Glomerular endothelial cell (primary cell): ENCODE results near the gene SMAD9. TPM values are rescaled to one million over a fixed set of nuclear protein-coding genes. Genes with fewer than 3 reads are reported as not detected.

ENCODE experiments used
- DNase-seq: peaks from one replicate; pipeline ENCODE4 v3.0.0-alpha.2; 2011; ENCODE audit warnings: low read depth, low spot score; ENCODE audit errors: extremely low read depth
- total RNA-seq: library from RNA; depleted of rRNA; stranded (reverse); fragments of >200 nt; gene quantifications from 2 replicates; pipeline ENCODE4 v1.2.3, GENCODE V29; 2015

The SMAD9 gene
- 1.4 and 2.3 TPM in 2 replicates for total RNA-seq

- DNase-seq: no peak
Observed at GRCh38 chr13:36919833-36920615, at the start of gene SMAD9. SMAD9 (minus strand) TSS chr13:36920238; CDS start chr13:36879689, 40,549 bp downstream.

DNA sequence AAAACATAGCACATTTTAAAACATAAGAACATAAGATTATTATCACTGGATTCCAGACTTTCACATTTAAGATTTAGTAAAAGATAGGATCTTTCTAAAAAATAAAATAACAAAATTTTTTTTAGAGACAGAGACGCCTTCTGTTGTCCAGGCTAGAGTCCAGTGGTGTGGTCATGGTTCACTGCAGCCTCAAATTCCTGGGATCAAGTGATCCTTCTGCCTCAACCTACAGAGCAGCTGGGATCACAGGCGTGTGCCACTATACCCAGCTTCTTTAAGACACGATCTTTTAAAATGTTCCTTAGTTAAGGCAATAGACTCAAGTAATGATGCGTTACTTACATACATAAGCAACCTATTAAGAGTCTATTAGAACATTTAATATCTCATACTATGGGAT lies 46.4 kb upstream of the SMAD9 start:
- DNase-seq: no peak

GRCh38 chr13:36965767-36966166 lies 45.7 kb upstream of the SMAD9 start:
- DNase-seq: peak; percentile 85

GRCh38 chr13:36959456-36960116 lies 39.5 kb upstream of the SMAD9 start:
- no peak for DNase-seq

DNA sequence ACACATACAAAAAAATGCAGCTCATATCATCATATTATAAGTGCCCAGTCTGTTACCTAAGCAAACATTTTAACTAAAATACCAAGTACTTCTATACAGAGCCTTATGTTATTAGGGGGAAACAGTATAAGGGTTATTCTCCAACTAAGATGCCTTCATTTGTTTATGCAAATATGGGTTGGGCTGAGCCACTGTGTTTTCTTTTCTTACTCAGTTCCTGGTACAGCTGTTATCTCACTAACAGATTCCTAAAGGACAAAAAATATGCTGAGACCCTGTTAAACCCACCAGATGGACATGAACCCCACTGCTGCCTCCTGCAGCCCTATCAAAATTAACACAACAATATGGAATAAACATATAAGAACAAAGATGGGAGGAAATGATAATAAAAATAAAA lies 34.5 kb upstream of the SMAD9 start:
- DNase-seq: no peak

DNA sequence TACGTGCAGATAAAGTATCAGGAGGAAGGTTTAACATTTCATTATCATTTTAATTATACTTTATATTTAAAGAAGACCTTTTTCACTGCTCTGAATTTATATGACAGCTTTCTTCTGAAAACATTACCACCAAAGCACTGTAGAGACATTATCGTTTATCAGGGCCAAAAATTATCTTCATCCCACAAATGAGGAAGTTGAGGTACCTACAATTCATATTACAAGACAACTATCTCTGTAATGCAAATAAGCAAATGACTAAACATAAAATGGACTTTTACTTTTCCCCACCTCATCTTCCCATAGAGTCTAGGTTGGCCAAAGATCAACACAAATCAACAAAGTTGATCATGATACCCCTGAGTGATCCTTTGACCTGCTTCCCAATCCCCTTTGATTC lies 30.9 kb upstream of the SMAD9 start:
- no peak for DNase-seq

GRCh38 chr13:36950330-36950729 lies 30.3 kb upstream of the SMAD9 start:
- DNase-seq: no peak

- peak; percentile 61 for DNase-seq
Observed at GRCh38 chr13:36945078-36945477, 25.0 kb upstream of the SMAD9 start.

- DNase-seq: no peak
Observed at GRCh38 chr13:36925603-36926002, 5.6 kb upstream of the SMAD9 start.

DNA sequence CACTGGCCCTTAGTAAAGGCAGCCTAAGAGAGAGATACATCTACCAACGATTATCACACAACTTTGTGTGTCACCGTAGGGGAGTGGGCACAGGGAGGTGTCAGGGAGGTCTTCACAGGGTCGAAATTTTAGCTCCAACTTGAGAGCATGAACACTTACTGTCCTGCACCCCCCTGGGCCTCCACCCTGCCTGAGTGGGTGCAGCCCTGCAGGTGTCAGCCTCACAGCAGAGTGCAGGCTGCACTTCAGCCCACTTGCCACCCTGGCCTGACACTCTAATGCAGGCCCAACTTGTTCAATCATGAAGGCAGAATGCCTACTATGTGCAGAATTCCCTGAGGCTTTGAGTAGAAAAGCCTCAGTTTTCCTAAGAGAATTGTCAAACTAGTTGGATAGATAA lies 4.0 kb upstream of the SMAD9 start:
- DNase-seq: no peak

GRCh38 chr13:36921631-36922301 lies 1.7 kb upstream of the SMAD9 start:
- DNase-seq: no peak

DNA sequence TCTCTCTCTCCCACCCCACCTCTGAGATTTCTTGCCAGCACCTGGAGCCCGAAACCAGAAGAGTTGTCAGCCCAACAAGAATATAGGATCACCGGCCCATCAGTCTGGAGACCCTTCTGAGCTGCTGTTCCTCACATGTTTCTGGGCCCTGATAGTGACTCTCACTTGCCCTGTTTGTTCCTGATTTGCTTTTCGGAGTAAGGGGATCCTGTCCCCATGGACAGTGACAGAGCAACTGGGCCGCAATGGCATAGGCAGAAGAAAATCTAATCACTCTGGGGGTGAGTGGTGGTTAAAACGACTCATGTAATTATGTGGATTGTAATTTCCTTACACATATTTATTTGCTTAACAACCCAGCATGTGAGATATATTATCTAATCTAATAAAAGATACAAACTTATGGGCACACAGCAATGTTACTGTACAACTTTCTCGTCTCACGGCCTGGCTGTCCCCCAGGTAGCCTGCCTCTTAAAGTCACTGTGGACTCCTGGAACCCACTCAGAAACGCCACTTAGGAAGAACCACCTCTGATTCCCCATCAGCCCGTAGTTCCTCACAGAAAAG lies 663 bp upstream of the SMAD9 start:
- DNase-seq: no peak

- peak; percentile 9 for DNase-seq
Observed at GRCh38 chr13:36919171-36919832, 736 bp downstream of the SMAD9 start.

GRCh38 chr13:36918246-36919131 lies 1.5 kb downstream of the SMAD9 start:
- DNase-seq: peak; percentile 14

DNA sequence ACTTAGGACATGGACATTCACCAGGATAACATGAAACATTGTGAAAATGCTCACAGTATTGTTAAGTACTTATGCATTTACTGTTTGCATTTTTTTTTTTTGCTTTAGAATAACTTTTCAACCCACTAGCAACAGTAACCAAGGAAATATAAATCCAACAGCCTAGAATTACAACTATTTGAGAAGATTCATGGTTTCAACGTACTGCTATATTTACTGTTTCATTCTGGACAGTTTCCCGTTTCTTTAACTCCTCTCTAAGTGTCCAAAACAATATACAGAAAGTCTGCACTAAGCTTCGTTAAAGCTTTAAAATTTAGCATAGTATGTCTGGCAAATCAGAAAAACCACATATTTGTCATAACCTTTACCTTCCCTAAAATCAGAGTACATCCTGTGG lies 2.7 kb downstream of the SMAD9 start:
- no peak for DNase-seq

- DNase-seq: no peak
Observed at GRCh38 chr13:36915896-36916640, 4.0 kb downstream of the SMAD9 start.

- DNase-seq: no peak
Observed at GRCh38 chr13:36915106-36915505, 4.9 kb downstream of the SMAD9 start.

- DNase-seq: no peak
Observed at GRCh38 chr13:36914648-36915047, 5.4 kb downstream of the SMAD9 start.

DNA sequence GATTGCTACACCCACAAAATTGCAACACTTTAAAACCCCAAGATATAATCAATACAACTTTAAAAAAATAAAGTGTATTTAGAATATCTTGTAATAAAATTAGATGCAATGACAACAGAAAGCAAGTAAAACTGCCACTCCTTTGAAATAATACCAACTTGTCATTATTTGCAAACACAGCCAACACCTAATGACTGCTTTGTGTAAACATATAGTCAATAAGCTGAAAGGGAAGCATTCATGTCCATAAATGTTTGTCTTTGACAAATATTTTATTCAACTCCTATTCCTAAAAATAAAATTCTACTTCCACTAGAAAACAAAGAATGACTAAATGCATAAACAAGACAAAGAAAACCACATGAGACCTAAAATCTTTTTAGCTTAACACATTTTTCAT lies 6.6 kb downstream of the SMAD9 start:
- no peak for DNase-seq
